ENCODE measurements around the gene C6orf132.

Gene C6orf132

GRCh38 chr6:42140756-42141602 is 1.4 kb downstream of the C6orf132 start:
- TF ChIP-seq CTCF (IDR thresholded peaks at IDR 0.05; ENCODE audit: low read depth, low read length), result no peak
- H3K4me3 ChIP-seq (ENCODE audit: low read depth, low read length), result peak overlapping the region; percentile 79

DNA sequence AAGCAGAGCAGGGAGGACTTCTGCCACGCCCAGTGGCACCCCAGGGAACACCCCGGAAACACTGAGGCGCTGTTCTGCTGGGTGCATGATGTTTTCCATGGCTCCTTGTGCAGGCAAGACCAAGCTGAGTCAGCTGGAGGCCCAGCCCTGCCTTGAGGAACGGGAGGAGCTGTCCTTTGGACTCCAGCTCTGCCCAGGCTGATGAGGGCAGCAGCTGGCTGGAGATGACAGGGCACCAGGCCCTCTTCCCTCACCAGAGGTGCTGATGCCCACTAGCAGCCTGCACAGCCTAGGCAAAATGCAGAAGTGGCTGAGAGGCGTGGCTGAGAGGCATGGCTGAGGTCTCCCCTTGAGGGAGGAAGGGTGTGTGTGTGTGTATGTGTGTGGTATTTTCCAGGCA is 2.4 kb downstream of the C6orf132 start:
- TF ChIP-seq CTCF (IDR thresholded peaks at IDR 0.05; ENCODE audit: low read depth, low read length), result no peak
- no peak overlapping the region for H3K4me3 ChIP-seq (ENCODE audit: low read depth, low read length)

- no peak for TF ChIP-seq CTCF (IDR thresholded peaks at IDR 0.05; ENCODE audit: low read depth, low read length)
These were observed 3.5 kb downstream of the C6orf132 start for GRCh38 chr6:42138630-42139619.

DNA sequence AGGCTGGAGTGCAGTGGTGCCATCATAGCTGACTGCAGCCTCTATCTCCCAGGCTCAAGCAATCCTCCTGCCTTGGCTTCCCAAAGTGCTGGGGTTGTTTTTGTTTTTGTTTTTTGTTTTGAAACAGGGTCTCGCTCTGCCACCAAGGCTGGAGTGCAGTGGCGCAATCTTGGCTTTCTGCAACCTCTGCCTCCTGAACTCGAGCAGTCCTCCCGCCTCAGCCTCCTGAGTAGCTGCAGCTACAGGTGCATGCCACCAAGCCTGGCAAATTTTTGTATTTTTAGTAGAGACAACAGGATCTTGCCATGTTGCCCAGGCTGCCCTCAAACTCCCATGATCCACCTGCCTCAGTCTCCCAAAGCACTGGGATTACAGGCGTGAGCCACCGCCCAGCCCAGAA is 4.2 kb downstream of the C6orf132 start:
- no peak for TF ChIP-seq CTCF (IDR thresholded peaks at IDR 0.05; ENCODE audit: low read depth, low read length)
- no peak overlapping the region for H3K4me3 ChIP-seq (ENCODE audit: low read depth, low read length)

More at GRCh38 chr6:42138630-42139619, 3.5 kb downstream of the C6orf132 start:
- no peak overlapping the region for H3K4me3 ChIP-seq (ENCODE audit: low read depth, low read length)

DNA sequence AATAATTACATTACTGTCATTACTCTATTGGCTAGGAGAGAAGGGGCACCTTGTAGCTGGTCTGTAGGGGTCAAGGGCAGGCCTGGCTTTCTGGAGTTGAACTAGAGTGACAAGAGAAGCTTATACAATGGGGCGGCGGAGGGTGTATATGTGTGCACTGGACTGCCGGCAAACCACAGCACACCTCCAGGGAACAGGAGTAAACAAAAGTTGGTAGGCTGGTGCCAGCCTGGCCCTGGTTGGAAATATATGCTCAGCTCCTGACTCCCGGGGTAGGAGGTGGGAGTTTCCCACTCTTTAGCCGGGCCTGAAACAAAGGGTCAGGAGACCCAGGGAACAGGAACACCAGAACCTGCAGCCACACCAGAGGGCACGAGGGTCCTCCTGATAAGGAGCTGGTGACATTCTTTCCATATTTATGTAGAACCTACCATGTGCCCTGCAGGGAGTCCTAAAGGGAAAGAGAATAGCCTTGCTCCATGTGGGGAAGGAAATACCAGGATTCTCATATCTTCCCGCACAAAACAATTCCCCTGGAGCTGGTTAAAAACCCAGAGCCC is 5.1 kb downstream of the C6orf132 start:
- H3K4me3 ChIP-seq (ENCODE audit: low read depth, low read length), result no peak overlapping the region
- TF ChIP-seq CTCF (IDR thresholded peaks at IDR 0.05; ENCODE audit: low read depth, low read length), result no peak

- peak; percentile 26; the same call in 1 of the 2 replicates for TF ChIP-seq CTCF (IDR thresholded peaks at IDR 0.05; ENCODE audit: low read depth, low read length)
- H3K4me3 ChIP-seq (ENCODE audit: low read depth, low read length), result peak overlapping the region; percentile 22
These were observed 5.8 kb downstream of the C6orf132 start for GRCh38 chr6:42136508-42137193.

Data from WI38 (cell line).